Globus pallidus (tissue), 1 donor: ENCODE measurements around the gene AJM1.

Experiments used
- DNase-seq: peaks from one replicate; pipeline ENCODE4 v3.0.0-alpha.2; 2015; ENCODE audit warnings: low spot score

AJM1 gene

GRCh38 chr9:136808075-136808805 is 34.0 kb upstream of the AJM1 start:
- no peak for DNase-seq

- no peak for DNase-seq
These were observed 33.5 kb upstream of the AJM1 start for GRCh38 chr9:136808806-136809158.

GRCh38 chr9:136814725-136815421 is 27.4 kb upstream of the AJM1 start:
- DNase-seq, result no peak

DNA sequence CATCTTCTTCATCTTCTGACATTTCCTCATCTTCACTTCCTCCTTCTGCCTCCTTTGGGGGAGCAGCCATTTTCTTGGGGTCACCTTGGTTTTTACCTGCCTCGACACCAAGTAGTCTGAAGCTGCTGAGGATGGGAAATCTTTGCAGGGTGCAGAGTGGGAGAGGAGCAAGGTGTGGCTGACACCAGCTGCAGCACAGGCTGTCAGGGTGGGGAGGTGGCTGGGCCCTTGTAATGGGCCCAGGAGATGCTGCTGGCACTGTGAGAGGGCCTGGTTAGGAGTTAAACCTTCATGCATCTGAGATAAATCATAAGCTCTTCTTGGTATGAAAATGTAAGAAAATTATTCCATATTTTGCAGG is 26.9 kb upstream of the AJM1 start:
- no peak for DNase-seq

DNA sequence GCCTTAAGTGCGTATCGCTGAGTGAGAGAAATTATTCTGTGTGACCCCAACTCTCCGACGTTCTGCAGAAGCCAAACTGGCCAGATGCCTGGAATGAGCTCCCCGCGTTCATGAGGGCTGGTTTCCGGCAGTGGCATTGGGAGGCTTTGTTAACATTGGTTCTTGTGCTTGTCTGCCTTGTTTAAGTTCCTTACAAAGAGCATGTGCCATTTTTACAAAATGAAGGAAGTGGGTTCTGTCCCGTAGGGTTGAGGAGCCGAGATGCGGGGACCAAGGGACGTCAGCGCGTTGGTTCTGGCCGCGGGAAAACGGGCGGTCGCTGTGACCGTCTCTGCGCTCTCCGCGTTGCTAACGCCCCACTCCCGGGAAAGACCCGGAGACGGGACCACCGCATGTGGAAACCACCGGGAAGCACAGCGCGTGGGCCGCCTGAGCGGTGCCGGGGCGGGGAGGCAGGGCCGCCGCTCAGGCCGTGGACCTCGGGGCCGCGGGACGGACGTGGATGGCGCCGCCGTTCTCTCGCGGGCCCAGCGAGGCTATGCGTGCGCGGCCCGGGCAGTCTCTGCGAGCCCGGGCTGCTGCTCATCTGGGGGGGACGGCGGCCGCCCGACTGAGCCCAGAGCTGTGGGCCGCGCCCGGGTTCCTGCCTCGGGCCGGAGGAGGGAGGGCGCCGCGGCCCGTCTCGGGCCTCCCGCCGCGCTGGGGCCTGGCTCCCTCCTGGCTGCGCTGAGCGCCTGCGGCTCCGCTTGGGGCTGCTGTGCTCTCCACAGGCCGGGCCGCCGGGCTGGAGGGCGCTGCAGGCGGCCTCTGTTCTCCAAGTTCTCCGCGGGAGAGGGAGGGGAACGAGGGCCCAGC is 21.1 kb upstream of the AJM1 start:
- no peak for DNase-seq

GRCh38 chr9:136821826-136822544 is 20.3 kb upstream of the AJM1 start:
- no peak for DNase-seq

- DNase-seq, result no peak
These were observed 18.9 kb upstream of the AJM1 start for GRCh38 chr9:136823136-136824046.

GRCh38 chr9:136824496-136825225 is 17.6 kb upstream of the AJM1 start:
- DNase-seq, result no peak

DNA sequence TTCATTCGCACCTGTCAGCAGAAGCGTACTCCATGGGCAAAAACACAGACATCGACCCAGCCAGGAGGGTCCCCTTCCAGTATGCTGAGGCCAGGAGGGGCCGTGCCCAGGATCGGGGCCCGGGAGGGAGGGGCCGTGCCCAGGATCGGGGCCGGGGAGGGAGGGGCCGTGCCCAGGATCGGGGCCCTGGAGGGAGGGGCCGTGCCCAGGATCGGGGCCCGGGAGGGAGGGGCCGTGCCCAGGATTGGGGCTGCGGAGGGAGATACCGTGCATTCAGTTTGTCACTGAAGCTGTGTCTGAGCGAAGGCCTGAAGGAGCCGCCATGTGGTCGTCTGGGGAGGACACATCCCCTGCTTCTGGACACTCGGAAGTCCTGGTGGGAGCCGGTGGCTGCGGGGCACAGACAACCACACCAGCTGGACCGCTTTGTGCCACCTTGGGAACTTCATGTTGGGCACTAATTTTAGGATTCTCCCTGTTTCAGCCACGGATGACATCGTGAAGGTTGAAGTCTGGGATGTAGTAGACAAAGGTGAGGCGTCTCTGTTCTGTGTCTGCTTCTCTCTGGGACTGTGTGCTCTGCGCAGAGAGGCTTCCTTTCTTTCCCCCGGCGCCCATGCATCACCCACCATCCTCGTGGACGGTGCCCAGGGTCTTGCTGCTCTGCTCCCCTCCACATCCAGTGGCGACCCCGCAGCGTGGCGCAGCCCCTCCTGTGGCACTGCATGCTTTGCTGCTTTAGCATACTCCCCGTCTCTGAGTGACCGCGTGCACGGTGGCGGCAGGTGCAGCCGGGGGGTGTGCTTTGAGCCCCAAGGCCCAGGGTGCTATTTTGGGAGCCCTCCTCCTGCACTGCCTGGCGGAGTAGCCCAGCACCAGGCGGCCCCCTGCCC is 16.7 kb upstream of the AJM1 start:
- DNase-seq, result no peak

GRCh38 chr9:136826188-136826541 is 16.1 kb upstream of the AJM1 start:
- DNase-seq, result no peak

DNA sequence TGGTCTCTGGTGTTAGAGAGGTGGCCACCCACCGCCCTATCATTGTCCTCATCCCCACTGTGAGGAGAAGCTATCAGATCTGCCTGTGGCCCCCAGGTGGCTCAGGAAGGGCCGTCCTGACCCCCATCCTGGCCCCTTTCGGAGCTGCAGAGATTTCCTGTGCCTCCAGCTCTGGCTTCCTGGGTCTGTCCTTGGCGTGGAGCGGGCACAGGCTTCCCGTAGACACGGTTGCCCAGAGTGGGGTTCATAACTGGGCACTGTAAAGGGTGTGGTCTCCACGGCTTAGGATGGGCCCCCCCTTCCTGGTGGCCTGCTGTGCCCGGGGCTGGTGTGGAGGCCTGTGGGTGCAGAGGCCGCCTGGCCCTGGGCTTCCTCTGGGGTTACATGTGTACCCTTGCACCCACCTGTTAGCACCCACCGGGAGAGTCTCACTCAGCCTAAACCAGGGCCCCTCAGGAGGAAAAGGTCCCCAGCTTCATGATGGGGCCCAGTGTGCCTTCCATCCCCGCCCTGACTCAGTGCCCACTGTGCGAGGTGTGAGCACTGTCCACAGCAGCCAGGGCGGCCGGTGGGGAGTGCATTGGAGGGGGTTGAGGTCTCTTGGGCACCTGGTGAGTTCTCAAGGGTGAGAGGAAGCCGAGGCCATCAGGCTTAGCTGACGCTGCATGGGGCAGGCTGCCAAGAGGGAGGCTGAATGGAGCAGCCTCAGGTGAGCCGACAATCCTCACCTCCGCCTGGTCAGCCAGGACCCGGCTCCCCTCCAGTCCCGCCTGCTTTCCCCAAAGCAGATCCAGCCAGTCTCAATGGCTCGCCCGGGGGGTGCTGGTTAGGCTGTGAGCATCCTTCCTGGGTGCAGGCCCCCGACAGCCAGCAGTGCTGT is 15.3 kb upstream of the AJM1 start:
- DNase-seq, result no peak

GRCh38 chr9:136827794-136828473 is 14.3 kb upstream of the AJM1 start:
- no peak for DNase-seq

GRCh38 chr9:136828474-136829140 is 13.7 kb upstream of the AJM1 start:
- no peak for DNase-seq

- no peak for DNase-seq
These were observed 12.9 kb upstream of the AJM1 start for GRCh38 chr9:136829412-136829811.

- no peak for DNase-seq
These were observed 12.0 kb upstream of the AJM1 start for GRCh38 chr9:136829981-136830885.

- DNase-seq, result no peak
These were observed 11.1 kb upstream of the AJM1 start for GRCh38 chr9:136831002-136831719.
